GM19035 (cell line): ENCODE measurements around the gene GGN.
"Not testable (repeated sequence)": the region's sequence is repeated elsewhere in the genome, so short reads cannot be mapped to it uniquely, and the experiment has no call there.

ENCODE experiments used
- ATAC-seq: cut with Tn5 transposase; IDR thresholded peaks from one replicate; pipeline ENCODE4 v1.9.1; 2021; ENCODE audit not compliant: unreplicated experiment

GGN gene

DNA sequence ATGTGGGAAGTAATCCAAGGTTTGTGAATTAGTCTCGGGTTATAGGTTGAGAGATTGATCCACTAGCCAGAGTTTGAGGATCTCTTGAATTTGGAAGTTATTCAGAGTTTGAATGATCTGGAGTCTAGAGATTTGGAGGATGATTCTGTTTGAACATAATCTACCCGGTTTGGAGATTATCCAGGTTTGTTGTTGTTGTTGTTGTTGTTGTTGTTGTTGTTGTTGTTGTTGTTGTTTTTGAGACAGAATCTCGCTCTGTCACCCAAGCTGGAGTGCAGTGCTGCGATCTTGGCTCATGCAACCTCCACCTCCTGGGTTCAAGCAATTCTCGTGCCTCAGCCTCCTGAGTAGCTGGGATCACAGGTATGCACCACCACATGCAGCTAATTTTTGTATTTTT is 24.1 kb upstream of the GGN start:
- ATAC-seq, result not testable (repeated sequence)

GRCh38 chr19:38411041-38411712 is 23.3 kb upstream of the GGN start:
- ATAC-seq, result no peak

DNA sequence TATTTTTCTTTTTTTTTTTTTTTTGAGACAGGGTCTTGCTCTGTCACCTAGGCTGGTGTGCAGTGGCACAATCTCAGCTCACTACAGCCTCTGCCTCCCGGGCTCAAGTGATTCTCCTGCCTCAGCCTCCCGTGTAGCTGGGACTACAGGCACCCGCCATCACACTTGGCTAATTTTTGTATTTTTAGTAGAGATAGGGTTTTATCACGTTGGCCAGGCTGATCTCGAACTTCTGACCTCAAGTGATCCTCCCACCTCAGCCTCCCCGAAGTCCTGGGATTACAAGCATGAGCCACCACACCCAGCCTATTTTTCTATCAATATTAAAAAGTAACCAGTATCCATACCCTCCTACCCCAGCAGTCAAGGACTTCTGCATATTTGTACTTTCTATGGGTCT is 22.6 kb upstream of the GGN start:
- ATAC-seq, result not testable (repeated sequence)

GRCh38 chr19:38409631-38410133 is 21.8 kb upstream of the GGN start:
- no peak for ATAC-seq

DNA sequence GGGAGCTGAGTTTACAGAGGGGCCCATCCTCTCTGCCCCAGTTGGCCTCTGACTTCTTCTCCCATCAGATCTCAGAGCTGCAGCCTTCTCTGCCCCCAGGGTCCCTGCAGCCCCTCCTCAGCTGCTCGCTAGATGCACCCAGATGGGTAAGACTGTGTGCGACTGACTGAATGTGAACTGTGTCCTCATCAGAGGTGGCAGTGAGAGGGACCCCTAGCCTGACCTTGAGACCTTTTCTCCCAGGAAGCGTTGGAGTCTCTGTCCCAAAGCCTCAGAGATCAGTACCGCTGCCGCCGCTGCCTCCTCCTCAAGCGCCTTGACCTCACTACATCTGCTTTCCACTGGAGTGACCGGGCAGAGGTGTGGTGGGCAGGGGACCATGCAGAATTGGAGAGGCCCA is 17.4 kb upstream of the GGN start:
- no peak for ATAC-seq

DNA sequence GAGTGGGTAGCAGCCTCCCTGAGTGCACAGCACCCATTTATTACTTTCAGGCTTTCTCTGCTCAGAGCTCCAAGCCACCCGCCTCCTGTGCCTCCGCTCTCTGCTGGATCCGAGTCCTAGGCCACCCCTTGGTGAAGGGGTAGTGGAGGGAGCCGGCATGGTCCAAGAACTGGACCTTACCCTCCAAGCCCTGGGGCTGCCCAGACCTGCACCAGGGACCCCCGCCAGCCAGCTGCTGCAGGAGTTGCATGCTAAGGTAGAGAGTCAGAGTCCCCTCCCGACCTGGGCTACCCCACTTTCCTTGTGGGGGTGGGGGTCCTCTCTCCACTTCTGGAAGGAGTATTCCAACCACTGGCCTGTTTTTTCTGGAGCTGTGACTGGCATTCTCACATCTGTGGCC is 17.0 kb upstream of the GGN start:
- no peak for ATAC-seq

GRCh38 chr19:38402967-38403674 is 15.3 kb upstream of the GGN start, which contains the start of gene FAM98C:
FAM98C (plus strand) TSS chr19:38403093; CDS start chr19:38403154, 61 bp downstream.
- peak; percentile 92 for ATAC-seq

DNA sequence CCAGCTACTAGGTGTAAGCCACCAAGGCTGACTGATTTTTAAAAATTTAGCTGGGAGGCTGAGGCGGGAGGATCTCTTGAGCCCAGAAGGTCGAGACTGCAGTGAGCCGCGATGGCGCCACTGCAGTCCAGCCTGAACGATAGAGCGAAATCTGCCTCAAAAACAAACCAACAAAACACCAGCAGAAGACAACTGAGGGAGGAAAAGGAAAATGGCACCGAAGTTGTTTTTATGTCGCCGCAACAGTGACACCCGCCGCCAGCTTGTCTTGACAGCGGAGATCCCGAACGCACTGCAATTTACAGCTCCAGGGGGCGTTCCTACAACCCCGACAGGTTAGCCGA is 14.8 kb upstream of the GGN start:
- ATAC-seq, result no peak

DNA sequence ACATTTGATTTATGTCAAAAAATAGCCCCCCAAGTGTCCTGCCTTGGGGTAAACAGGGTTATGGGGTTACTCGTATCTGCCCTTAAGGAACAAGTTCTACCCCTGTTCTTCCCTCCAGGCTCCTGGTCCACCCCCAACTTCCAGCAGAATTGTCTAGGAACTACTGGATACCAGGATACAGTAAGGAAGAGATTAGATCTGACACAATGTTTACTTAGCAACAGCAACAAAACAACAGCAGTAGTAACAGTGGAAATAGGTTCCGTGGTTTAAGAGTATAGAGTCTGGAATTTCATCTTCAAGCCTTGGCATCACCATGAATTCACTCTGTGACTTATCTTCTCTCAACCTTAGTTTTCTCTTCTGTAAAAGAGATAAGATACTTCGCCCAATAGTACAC is 13.3 kb upstream of the GGN start:
- ATAC-seq, result no peak

DNA sequence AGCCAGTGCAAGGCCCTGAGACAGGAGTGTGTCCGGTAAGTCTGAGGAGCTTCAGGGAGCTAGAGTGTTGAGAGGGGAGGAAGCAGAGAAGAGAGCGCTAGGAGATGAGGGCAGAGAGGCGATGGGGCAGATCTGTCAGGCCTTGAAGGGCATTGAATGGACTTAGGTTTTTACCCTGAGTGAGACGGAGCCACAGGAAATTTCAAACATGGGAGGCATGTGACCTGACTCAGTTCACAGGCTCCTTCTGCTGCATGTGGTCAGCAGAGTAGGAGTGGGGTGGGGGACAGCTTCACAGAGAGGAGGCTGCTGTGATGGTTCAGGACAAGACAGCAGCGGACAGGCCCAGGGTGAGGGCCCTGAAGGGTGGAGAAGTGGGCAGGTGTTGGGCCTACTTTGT is 12.5 kb upstream of the GGN start:
- no peak for ATAC-seq

DNA sequence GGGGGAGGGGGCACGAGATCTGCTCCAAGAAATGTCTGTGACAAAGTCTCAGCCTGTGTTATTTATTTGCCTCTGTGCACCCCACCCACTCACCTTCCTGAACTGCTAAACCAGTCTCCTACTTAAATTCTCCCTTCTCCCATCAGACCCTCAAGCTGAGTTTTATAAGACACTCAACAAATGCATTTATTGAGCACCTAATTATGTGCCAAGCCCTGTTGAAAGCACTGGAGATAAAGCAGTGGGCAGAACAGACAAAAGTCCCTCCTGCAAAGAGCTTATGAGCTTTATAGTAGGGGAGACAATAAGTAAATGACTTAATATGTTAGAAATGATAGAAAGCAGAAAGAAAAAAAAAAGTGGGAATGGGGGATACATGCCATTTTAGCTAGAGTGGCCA is 11.7 kb upstream of the GGN start:
- no peak for ATAC-seq

- no peak for ATAC-seq
Measured at GRCh38 chr19:38399081-38399480, 11.2 kb upstream of the GGN start.

- no peak for ATAC-seq
Measured at GRCh38 chr19:38395381-38396114, 7.7 kb upstream of the GGN start.

DNA sequence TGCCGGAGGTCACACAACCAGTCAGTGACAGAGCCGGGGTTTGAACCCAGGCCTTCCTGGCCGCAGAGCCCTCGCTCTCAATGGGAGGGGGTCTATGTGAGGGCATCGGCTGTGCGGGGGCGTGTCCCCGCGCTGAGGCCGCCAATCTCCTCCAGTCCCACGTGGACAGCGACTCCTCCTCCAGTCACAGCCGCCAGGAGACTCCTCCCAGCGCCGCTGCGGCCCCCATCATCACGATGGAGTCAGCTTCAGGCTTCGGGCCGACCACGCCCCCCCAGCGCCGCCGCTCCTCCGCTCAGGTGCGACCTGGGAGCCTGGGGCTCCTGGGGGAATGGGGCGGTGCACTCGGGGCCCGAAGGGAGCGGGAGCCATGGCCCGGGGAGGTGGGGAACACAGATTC is 6.7 kb upstream of the GGN start:
- ATAC-seq, result no peak

DNA sequence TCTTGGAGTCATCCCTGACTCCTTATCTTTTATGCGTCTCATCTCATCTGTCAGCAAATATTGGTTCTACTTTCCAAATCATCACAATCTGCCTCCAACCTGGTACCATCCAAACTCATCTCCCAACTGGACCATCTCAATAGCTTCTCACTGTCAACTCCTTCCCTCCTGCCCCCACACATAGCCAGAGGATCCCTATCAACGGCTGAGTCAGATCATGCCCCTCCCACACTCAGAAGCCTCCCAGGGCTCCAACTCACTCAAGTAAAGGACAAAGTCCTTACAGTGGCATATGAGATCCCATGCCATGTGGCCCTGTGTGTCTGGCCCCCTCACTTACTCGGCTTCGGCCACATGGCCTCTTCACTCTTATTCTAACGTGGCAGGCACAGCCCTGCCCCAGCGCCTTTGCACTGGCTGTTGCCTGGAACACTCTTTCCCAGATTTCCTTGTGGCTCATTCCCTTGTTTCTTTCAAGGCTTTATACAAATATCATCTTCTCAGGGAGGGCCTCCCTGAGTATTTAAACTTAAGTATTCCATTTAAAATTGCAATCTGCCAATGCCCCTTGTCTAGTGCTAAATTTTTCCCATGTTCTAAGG is 5.0 kb upstream of the GGN start:
- no peak for ATAC-seq

GRCh38 chr19:38391911-38392464 is 4.2 kb upstream of the GGN start:
- ATAC-seq, result no peak

DNA sequence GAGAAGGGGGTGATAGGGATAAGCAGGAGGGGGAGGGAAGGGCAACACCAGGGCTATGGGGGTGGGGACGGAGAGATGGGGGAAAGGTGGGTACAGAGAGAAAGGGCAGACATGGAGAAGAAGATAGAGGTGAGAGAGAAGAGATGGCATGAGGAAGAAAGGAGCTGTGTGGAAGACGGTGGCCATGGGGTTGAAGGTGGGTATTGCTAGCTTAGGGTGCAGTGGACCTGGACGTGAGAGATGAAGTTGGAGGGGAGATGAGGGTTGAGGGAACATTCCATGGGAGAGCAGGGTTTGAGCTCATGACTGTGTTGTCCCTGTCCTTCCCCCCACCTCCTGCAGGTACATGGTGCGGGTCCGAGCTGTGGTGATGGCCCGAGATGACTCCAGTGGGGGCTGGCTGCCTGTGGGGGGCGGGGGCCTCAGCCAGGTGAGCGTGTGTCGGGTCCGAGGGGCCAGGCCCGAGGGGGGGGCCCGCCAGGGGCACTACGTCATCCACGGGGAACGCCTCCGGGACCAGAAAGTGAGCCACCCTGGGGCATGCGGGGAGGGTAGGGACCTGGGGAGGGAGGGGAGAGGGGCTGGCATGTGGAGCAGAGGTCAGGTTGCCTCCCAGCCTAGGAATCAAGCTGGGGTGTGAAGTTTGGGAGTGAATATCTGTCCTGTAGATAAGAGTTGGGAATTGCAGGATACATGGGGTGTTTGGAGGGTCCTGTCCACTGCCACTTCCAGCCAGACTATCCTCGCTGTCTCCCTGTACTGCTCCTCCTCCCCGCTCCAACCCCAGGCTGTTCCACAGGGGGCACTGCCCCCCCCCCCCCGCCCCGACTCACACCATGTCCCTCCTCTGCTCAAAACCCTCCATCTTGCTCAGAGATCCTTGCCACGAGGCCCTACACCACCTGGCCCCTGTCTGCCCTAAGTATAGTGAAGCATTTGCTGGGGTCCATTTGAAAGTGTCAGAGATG is 2.4 kb upstream of the GGN start:
- ATAC-seq, result no peak

GRCh38 chr19:38389101-38389925 is 1.5 kb upstream of the GGN start:
- ATAC-seq, result no peak
